Lung (tissue), 12 donors: ENCODE results near the gene TUBB3. TPM values are rescaled to one million over a fixed set of nuclear protein-coding genes. Genes with fewer than 3 reads are reported as not detected.
A peak's percentile ranks its signal among the peaks of the same experiment; 100 is the strongest.
"Not testable (repeated sequence)": the region's sequence is repeated elsewhere in the genome, so short reads cannot be mapped to it uniquely, and the experiment has no call there.

Experiments used
- ATAC-seq: fragments of 200-7000 bp; cut with Tn5 transposase; one replicate; pipeline ENCODE4 v1.9.1; 2020; ENCODE audit warnings: moderate number of reproducible peaks; ENCODE audit not compliant: insufficient read depth, low FRiP score
- DNase-seq, 3 donors: peaks; one replicate each; pipeline ENCODE4 v3.0.0-alpha.2; 2013 to 2017
- H3K27ac ChIP-seq, 2 donors: one replicate each; pipeline ENCODE4 v1.5.1; 2013; ENCODE audit warnings: mild to moderate bottlenecking in 2 of 2, moderate library complexity in 2 of 2, control low read depth in 1 of 2, inconsistent platforms in 1 of 2, low read depth in 1 of 2, low read length in 1 of 2
- H3K27me3 ChIP-seq, 3 donors: one replicate each; pipeline ENCODE4 v1.5.1; 2013; ENCODE audit warnings: low read length in 2 of 3; ENCODE audit not compliant: control insufficient read depth in 3 of 3, insufficient read depth in 3 of 3
- H3K36me3 ChIP-seq, 4 donors: one replicate each; pipeline ENCODE4 v1.5.1; 2013; ENCODE audit warnings: low read length in 4 of 4, mild to moderate bottlenecking in 1 of 4, moderate library complexity in 1 of 4; ENCODE audit not compliant: control insufficient read depth in 4 of 4, insufficient read depth in 4 of 4
- H3K4me1 ChIP-seq, 5 donors: one replicate each; pipeline ENCODE4 v1.5.1; 2013; ENCODE audit warnings: low read length in 5 of 5, mild to moderate bottlenecking in 2 of 5, moderate library complexity in 1 of 5; ENCODE audit not compliant: control insufficient read depth in 5 of 5, insufficient read depth in 5 of 5
- H3K4me3 ChIP-seq: one replicate; pipeline ENCODE4 v1.5.1; 2013; ENCODE audit warnings: mild to moderate bottlenecking, control low read depth, moderate library complexity
- H3K9ac ChIP-seq, 2 donors: one replicate each; pipeline ENCODE4 v1.5.1; 2013; ENCODE audit warnings: low read length in 2 of 2, control low read depth in 1 of 2; ENCODE audit not compliant: insufficient read depth in 1 of 2
- H3K9me3 ChIP-seq, 4 donors: one replicate each; pipeline ENCODE4 v1.5.1; 2013; ENCODE audit warnings: low read length in 3 of 4, mild to moderate bottlenecking in 1 of 4, moderate library complexity in 1 of 4; ENCODE audit not compliant: control insufficient read depth in 4 of 4, insufficient read depth in 3 of 4
- CTCF ChIP-seq: IDR thresholded peaks from 2 replicates; pipeline ENCODE4 v1.5.1; 2012; ENCODE audit warnings: mild to moderate bottlenecking; ENCODE audit errors: control extremely low read depth, extremely low read depth
- WGBS, 2 donors: extraction: QIAGEN DNeasy Blood & Tissue Kit; methylation state at CpG; one replicate each; pipeline ENCODE4 v1.1.7; 2013; 5-methylcytosine and 5-hydroxymethylcytosine counted together
- polyA plus RNA-seq, 2 donors: library from polyadenylated mRNA; stranded (reverse); fragments of 200-250 nt; gene quantifications; one replicate each; pipeline ENCODE4 v1.2.1, GENCODE V29; 2013
- total RNA-seq, 2 donors: library from RNA; depleted of rRNA in 1 of 2; stranded (reverse); fragments of >200 nt in 1 of 2; gene quantifications; one replicate each; pipeline ENCODE4 v1.2.1, GENCODE V29; 2014 to 2021
- donor health status: control.
- donor health status: control.
- donor health status: Bipolar disorder and iron deficiency.
- donor health status: healthy.
- donor health status: DM: yes; HTN: yes; CAD: no.

The TUBB3 gene
- total and polyA plus RNA-seq, 4 donors = 1.3 to 15.6 (median 8.9) TPM

DNA sequence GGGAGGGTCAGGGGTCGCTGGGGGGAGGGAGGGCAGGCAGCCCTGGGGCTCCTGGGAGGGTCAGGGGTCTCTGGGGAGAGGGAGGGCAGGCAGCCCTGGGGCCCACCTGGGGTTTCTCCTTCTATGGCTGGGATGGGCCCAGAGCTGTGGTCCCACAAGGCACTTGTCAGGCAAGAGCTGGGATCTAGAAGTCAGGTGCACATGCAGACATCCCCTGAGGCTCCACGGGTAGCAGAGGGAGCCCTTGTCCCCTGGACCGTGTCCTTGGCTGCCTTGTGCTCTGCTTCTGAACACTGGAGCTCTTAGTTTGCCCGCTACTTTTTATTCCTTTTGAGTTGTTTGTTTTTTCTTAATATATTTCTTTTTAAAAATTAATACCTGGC is 1.8 kb downstream of the TUBB3 start:
- ATAC-seq (no peak), DNase-seq (no peak)
- no peak for TF ChIP-seq CTCF
- Histone ChIP-seq H3K27me3 (peaks cover 4 to 24% (median 20%) of the 10 kb centered on the region in 3 donors), H3K9me3 (peaks cover 0 to 2% (median 0%) of the 10 kb centered on the region in 4 donors), H3K36me3 (no peaks in the 10 kb centered on the region), H3K27ac (no peak overlapping the region), H3K9ac (no peak overlapping the region), H3K4me3 (no peak overlapping the region), H3K4me1 (peaks cover 0 to 29% (median 4%) of the 10 kb centered on the region in 5 donors)
- WGBS, 2 donors = 26 to 27% methylated on average over 4 of the region's 4 CpGs

DNA sequence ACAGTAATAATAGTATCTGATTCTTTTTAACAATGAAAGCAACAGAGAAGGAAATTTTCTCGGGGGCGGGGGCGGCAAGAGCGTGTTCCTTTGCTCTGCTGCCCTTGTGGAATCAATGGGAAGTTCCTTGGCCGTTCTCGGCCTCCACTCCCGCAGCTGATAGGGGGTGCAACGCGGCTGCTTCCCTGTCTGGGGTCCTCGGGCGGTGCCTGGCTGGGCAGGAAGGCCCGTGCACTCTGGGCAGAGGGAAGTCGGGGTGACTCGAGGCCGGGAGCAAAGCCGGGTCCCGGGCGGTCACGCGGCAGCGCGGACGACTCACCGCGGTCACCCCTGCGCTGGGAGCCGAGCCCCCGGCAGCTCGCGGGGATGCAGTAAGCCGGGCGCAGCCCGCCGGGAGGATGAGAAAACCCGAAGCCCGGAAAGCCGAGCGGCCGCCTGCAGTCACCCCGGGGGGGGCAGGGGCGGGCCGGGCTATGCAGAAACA is 2.5 kb downstream of the TUBB3 start:
- peak overlapping the region; percentile 8 for H3K4me3 ChIP-seq
- peaks cover 0 to 29% (median 4%) of the 10 kb centered on the region in 5 donors for H3K4me1 ChIP-seq

GRCh38 chr16:89931305-89931896 is 8.3 kb downstream of the TUBB3 start:
- no peaks in the 10 kb centered on the region for H3K27me3 ChIP-seq
- DNase-seq (no peak), ATAC-seq (no peak)
- peaks cover 0 to 2% (median 0%) of the 10 kb centered on the region in 4 donors for H3K9me3 ChIP-seq
- no peak overlapping the region for H3K27ac ChIP-seq
- 85 to 93% methylated on average over 16 of the region's 16 CpGs for WGBS, 2 donors
- peaks cover 0 to 1% (median 0%) of the 10 kb centered on the region in 5 donors for H3K4me1 ChIP-seq
- H3K4me3 ChIP-seq = no peak overlapping the region
- H3K9ac ChIP-seq = no peak overlapping the region
- H3K36me3 ChIP-seq = no peaks in the 10 kb centered on the region
- TF ChIP-seq CTCF = no peak

More for the DNA sequence above, 2.5 kb downstream of the TUBB3 start:
- no peaks in the 10 kb centered on the region for H3K36me3 ChIP-seq
- H3K9me3 ChIP-seq = peaks cover 0 to 2% (median 0%) of the 10 kb centered on the region in 4 donors
- H3K27ac ChIP-seq = no peak overlapping the region
- 1 to 2% methylated on average over 32 to 42 of the region's 42 CpGs for WGBS, 2 donors
- no peak overlapping the region for H3K9ac ChIP-seq
- TF ChIP-seq CTCF = no peak
- DNase-seq (no peak), ATAC-seq (no peak)
- peaks cover 4 to 24% (median 18%) of the 10 kb centered on the region in 3 donors for H3K27me3 ChIP-seq

- Histone ChIP-seq H3K27ac (no peak overlapping the region), H3K27me3 (no peaks in the 10 kb centered on the region), H3K4me3 (no peak overlapping the region), H3K9ac (no peak overlapping the region), H3K9me3 (peaks cover 0 to 2% (median 0%) of the 10 kb centered on the region in 4 donors), H3K36me3 (no peaks in the 10 kb centered on the region), H3K4me1 (no peaks in the 10 kb centered on the region)
- TF ChIP-seq CTCF = no peak
- DNase-seq (no peak), ATAC-seq (no peak)
- WGBS, 2 donors = 90 to 91% methylated on average over 6 of the region's 6 CpGs
These were observed 8.8 kb downstream of the TUBB3 start for GRCh38 chr16:89931964-89932363.

DNA sequence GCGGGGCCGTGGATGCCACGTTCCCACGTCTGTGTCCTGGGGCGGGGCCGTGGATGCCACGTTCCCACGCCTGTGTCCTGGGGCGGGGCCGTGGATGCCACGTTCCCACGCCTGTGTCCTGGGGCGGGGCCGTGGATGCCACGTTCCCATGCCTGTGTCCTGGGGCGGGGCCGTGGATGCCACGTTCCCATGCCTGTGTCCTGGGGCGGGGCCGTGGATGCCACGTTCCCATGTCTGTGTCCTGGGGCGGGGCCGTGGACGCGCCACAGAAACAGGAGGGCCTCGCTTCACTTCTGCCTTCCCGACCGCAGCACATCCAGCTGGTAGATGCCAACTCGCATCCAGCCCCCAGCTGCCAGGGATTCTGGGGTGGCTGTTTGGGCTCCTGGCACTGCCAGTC is 10.9 kb downstream of the TUBB3 start:
- not testable (repeated sequence) for H3K36me3 ChIP-seq, H3K27ac ChIP-seq, H3K4me1 ChIP-seq, DNase-seq, H3K27me3 ChIP-seq, H3K4me3 ChIP-seq, H3K9me3 ChIP-seq, H3K9ac ChIP-seq, ATAC-seq
- 96% methylated on average over 28 to 29 of the region's 29 CpGs for WGBS, 2 donors
